ENCODE results near the gene KIZ.

- TF ChIP-seq CTCF (IDR thresholded peaks at IDR 0.05) (no peak), POLR2A (IDR thresholded peaks at IDR 0.05) (no peak)
Observed at GRCh38 chr20:21162631-21163030, 36.7 kb downstream of the KIZ start.
